ENCODE results near the gene MIF4GD. TPM values are rescaled to one million over a fixed set of nuclear protein-coding genes. Genes with fewer than 3 reads are reported as not detected.

The MIF4GD gene
- total RNA-seq, 2 donors from 2014 or later: 18.0 to 24.9 TPM

GRCh38 chr17:75228305-75228704, 42.7 kb downstream of the MIF4GD start:
- no peak for DNase-seq (ENCODE audit: low spot score)
- H3K27ac ChIP-seq: no peak overlapping the region

GRCh38 chr17:75227729-75228128, 43.3 kb downstream of the MIF4GD start:
- H3K4me3 ChIP-seq: no peak overlapping the region
- TF ChIP-seq CTCF (IDR thresholded peaks at IDR 0.05): no peak
- DNase-seq (ENCODE audit: low spot score): no peak
- H3K9me3 ChIP-seq: no peaks in the 10 kb centered on the region
- H3K36me3 ChIP-seq: peaks cover 74% of the 10 kb centered on the region
- H3K27me3 ChIP-seq: no peaks in the 10 kb centered on the region
- H3K27ac ChIP-seq: no peak overlapping the region
- no peaks in the 10 kb centered on the region for H3K4me1 ChIP-seq

More at GRCh38 chr17:75228305-75228704, 42.7 kb downstream of the MIF4GD start:
- H3K4me1 ChIP-seq: no peaks in the 10 kb centered on the region
- no peaks in the 10 kb centered on the region for H3K9me3 ChIP-seq
- TF ChIP-seq CTCF (IDR thresholded peaks at IDR 0.05): no peak
- H3K4me3 ChIP-seq: no peak overlapping the region
- no peaks in the 10 kb centered on the region for H3K27me3 ChIP-seq
- peaks cover 78% of the 10 kb centered on the region for H3K36me3 ChIP-seq

GRCh38 chr17:75225016-75225415, 46.0 kb downstream of the MIF4GD start:
- H3K27me3 ChIP-seq: no peaks in the 10 kb centered on the region
- TF ChIP-seq CTCF (IDR thresholded peaks at IDR 0.05): no peak
- no peaks in the 10 kb centered on the region for H3K9me3 ChIP-seq
- H3K27ac ChIP-seq: no peak overlapping the region
- peaks cover 66% of the 10 kb centered on the region for H3K36me3 ChIP-seq
- no peak overlapping the region for H3K4me3 ChIP-seq
- no peak for DNase-seq (ENCODE audit: low spot score)
- H3K4me1 ChIP-seq: no peaks in the 10 kb centered on the region

- TF ChIP-seq CTCF (IDR thresholded peaks at IDR 0.05): no peak
- H3K27ac ChIP-seq: no peak overlapping the region
- no peak for DNase-seq (ENCODE audit: low spot score)
- no peaks in the 10 kb centered on the region for H3K4me1 ChIP-seq
- no peak overlapping the region for H3K4me3 ChIP-seq
- H3K36me3 ChIP-seq: peaks cover 72% of the 10 kb centered on the region
- H3K27me3 ChIP-seq: no peaks in the 10 kb centered on the region
- no peaks in the 10 kb centered on the region for H3K9me3 ChIP-seq
Measured at GRCh38 chr17:75219815-75220214, 51.2 kb downstream of the MIF4GD start.

- H3K27me3 ChIP-seq: no peaks in the 10 kb centered on the region
- no peaks in the 10 kb centered on the region for H3K4me1 ChIP-seq
- H3K9me3 ChIP-seq: no peaks in the 10 kb centered on the region
- H3K4me3 ChIP-seq: no peak overlapping the region
- no peak overlapping the region for H3K27ac ChIP-seq
- H3K36me3 ChIP-seq: peaks cover 79% of the 10 kb centered on the region
- no peak for DNase-seq (ENCODE audit: low spot score)
- no peak for TF ChIP-seq CTCF (IDR thresholded peaks at IDR 0.05)
Measured at GRCh38 chr17:75218131-75218530, 52.9 kb downstream of the MIF4GD start.

Other genes starting within 250 kb of the MIF4GD start
- gene ATP5PD, start 224.3 kb downstream of the MIF4GD start, total RNA-seq: 100 to 1,000 TPM; 675 to 871 TPM
- 10 to 100 TPM; 17.9 to 28.4 TPM for gene KCTD2, start 224.0 kb downstream of the MIF4GD start, total RNA-seq
- 10 to 100 TPM; 16.5 to 34.1 TPM for gene SLC16A5, start 183.3 kb downstream of the MIF4GD start, total RNA-seq
- 1 to 10 TPM; 4.9 to 9.5 TPM for gene ARMC7, start 161.3 kb downstream of the MIF4GD start, total RNA-seq
- 10 to 100 TPM; 41.4 to 77.5 TPM for gene NT5C, start 139.5 kb downstream of the MIF4GD start, total RNA-seq
- gene JPT1, start 116.7 kb downstream of the MIF4GD start, total RNA-seq: 10 to 100 TPM; 15.1 to 15.8 TPM
- gene SUMO2, start 88.3 kb downstream of the MIF4GD start, total RNA-seq: 10 to 100 TPM; 45.7 to 58.1 TPM
- 10 to 100 TPM; 10.3 to 14.3 TPM for gene NUP85, start 65.6 kb downstream of the MIF4GD start, total RNA-seq
- gene GGA3, start 9.6 kb downstream of the MIF4GD start, total RNA-seq: 10 to 100 TPM; 18.5 to 23.7 TPM
- gene MRPS7, start 9.4 kb downstream of the MIF4GD start, total RNA-seq: 10 to 100 TPM; 66.7 to 74.1 TPM
- gene SLC25A19, start 18.2 kb upstream of the MIF4GD start, total RNA-seq: 10 to 100 TPM in 1 of 2 donors, 1 to 10 TPM in 1; 8.8 to 10.2 TPM
- 100 to 1,000 TPM in 1 of 2 donors, 10 to 100 TPM in 1; 80.8 to 112 TPM for gene GRB2, start 134.4 kb upstream of the MIF4GD start, total RNA-seq
- 10 to 100 TPM; 56.3 to 61.6 TPM for gene TMEM94, start 185.4 kb upstream of the MIF4GD start, total RNA-seq
- gene CASKIN2, start 244.3 kb upstream of the MIF4GD start, total RNA-seq: 10 to 100 TPM; 18.3 to 28.7 TPM
- gene TSEN54, start 245.3 kb upstream of the MIF4GD start, total RNA-seq: 10 to 100 TPM in 1 of 2 donors, 1 to 10 TPM in 1; 9.6 to 13.8 TPM